ENCODE measurements around the gene DARS2.
"Not testable (repeated sequence)": the region's sequence is repeated elsewhere in the genome, so short reads cannot be mapped to it uniquely, and the experiment has no call there.

The DARS2 gene

GRCh38 chr1:173824315-173825081 is at the start of gene DARS2, which contains the start of gene CENPL:
TSS of gene DARS2 (plus strand) at chr1:173824673. CDS start at chr1:173825230, 557 bp downstream.
TSS of gene CENPL (minus strand) at chr1:173824883. CDS start at chr1:173811299, 13,584 bp downstream.
- peak; percentile 98 for DNase-seq (ENCODE audit: low spot score)

- no peak for DNase-seq (ENCODE audit: low spot score)
Measured at GRCh38 chr1:173775578-173776226, 48.8 kb upstream of the DARS2 start.

GRCh38 chr1:173779936-173780335 is 44.5 kb upstream of the DARS2 start:
- DNase-seq (ENCODE audit: low spot score): no peak

GRCh38 chr1:173784997-173785396 is 39.5 kb upstream of the DARS2 start:
- no peak for DNase-seq (ENCODE audit: low spot score)

GRCh38 chr1:173789841-173790240 is 34.6 kb upstream of the DARS2 start:
- no peak for DNase-seq (ENCODE audit: low spot score)

- no peak for DNase-seq (ENCODE audit: low spot score)
Measured at GRCh38 chr1:173798078-173798477, 26.4 kb upstream of the DARS2 start.

GRCh38 chr1:173799995-173800394 is 24.5 kb upstream of the DARS2 start:
- DNase-seq (ENCODE audit: low spot score): not testable (repeated sequence)

GRCh38 chr1:173802961-173803360 is 21.5 kb upstream of the DARS2 start:
- DNase-seq (ENCODE audit: low spot score): no peak

- DNase-seq (ENCODE audit: low spot score): not testable (repeated sequence)
Measured at GRCh38 chr1:173813654-173814053, 10.8 kb upstream of the DARS2 start.

GRCh38 chr1:173818459-173818858 is 6.0 kb upstream of the DARS2 start:
- no peak for DNase-seq (ENCODE audit: low spot score)

GRCh38 chr1:173821680-173822079 is 2.8 kb upstream of the DARS2 start:
- no peak for DNase-seq (ENCODE audit: low spot score)

GRCh38 chr1:173823781-173824314 is 625 bp upstream of the DARS2 start:
- DNase-seq (ENCODE audit: low spot score): peak; percentile 72

- DNase-seq (ENCODE audit: low spot score): no peak
Measured at GRCh38 chr1:173827611-173828010, 3.1 kb downstream of the DARS2 start.

- DNase-seq (ENCODE audit: low spot score): no peak
Measured at GRCh38 chr1:173832748-173833147, 8.3 kb downstream of the DARS2 start.

GRCh38 chr1:173852105-173852504 is 27.6 kb downstream of the DARS2 start:
- no peak for DNase-seq (ENCODE audit: low spot score)

- no peak for DNase-seq (ENCODE audit: low spot score)
Measured at GRCh38 chr1:173853074-173853473, 28.6 kb downstream of the DARS2 start.

- DNase-seq (ENCODE audit: low spot score): no peak
Measured at GRCh38 chr1:173856014-173856413, 31.5 kb downstream of the DARS2 start.

- DNase-seq (ENCODE audit: low spot score): no peak
Measured at GRCh38 chr1:173856903-173857302, 32.4 kb downstream of the DARS2 start.

GRCh38 chr1:173857363-173857917 is 33.0 kb downstream of the DARS2 start:
- DNase-seq (ENCODE audit: low spot score): no peak

- not testable (repeated sequence) for DNase-seq (ENCODE audit: low spot score)
Measured at GRCh38 chr1:173859547-173859946, 35.1 kb downstream of the DARS2 start.

- no peak for DNase-seq (ENCODE audit: low spot score)
Measured at GRCh38 chr1:173860065-173860464, 35.6 kb downstream of the DARS2 start.

- no peak for DNase-seq (ENCODE audit: low spot score)
Measured at GRCh38 chr1:173861731-173862145, 37.3 kb downstream of the DARS2 start.
